ENCODE results near the gene GABRG3. TPM values are rescaled to one million over a fixed set of nuclear protein-coding genes. Genes with fewer than 3 reads are reported as not detected.

GABRG3 gene
- total and polyA plus RNA-seq, 2 donors (not counting 3 experiments of a cell fraction or from before 2014, with no cell fraction given), result not detected

- Histone ChIP-seq H3K9me1 (replicated peaks; ENCODE audit: control insufficient read depth, extremely low read depth, insufficient read depth, low read length) (no peaks in the 10 kb centered on the region), H4K20me1 (replicated peaks; ENCODE audit: control insufficient read depth, extremely low read depth, insufficient read depth, low read length) (no peaks in the 10 kb centered on the region), H3K4me1 (ENCODE audit: control insufficient read depth, extremely low read depth, insufficient read depth, low read length) (no peaks in the 10 kb centered on the region), H3K9me3 (replicated peaks; ENCODE audit: control insufficient read depth, insufficient read depth, low read length) (peaks cover 12% of the 10 kb centered on the region), H3K4me3 (replicated peaks in 1 of 3; ENCODE audit: insufficient read depth in 1 of 3, low read depth in 1 of 3, low read length in 3 of 3) (no peak overlapping the region), H3K27ac (ENCODE audit: insufficient read depth, low read depth, low read length) (no peak overlapping the region), H3K36me3 (ENCODE audit: control insufficient read depth in 2 of 2, extremely low read depth in 1 of 2, insufficient read depth in 2 of 2, low read length in 2 of 2) (no peaks in the 10 kb centered on the region), H3K9ac (replicated peaks; ENCODE audit: extremely low read depth, insufficient read depth, low read length) (no peak overlapping the region), H3K4me2 (ENCODE audit: insufficient read depth, low read length) (no peak overlapping the region), H3K27me3 (ENCODE audit: control insufficient read depth in 2 of 2, insufficient read depth in 2 of 2, low read length in 2 of 2) (no peaks in the 10 kb centered on the region), H3K79me2 (ENCODE audit: control insufficient read depth, insufficient read depth, low read length) (no peaks in the 10 kb centered on the region), H2AFZ (ENCODE audit: low read depth, low read length) (no peak overlapping the region)
- ChIA-PET CTCF (no interaction called here), POLR2A (no interaction called here)
- dilution Hi-C loops (cut with MboI; ENCODE audit: extremely low pct_ligation_motif_present, low sequenced_read_pairs) (no loop called here), intact Hi-C loops (cut with micrococcal nuclease) (no loop called here)
- TF ChIP-seq EZH2 (IDR thresholded peaks at IDR 0.05; ENCODE audit: borderline replicate concordance, low read depth, low read length, severe bottlenecking) (no peak), GATA2 (IDR thresholded peaks at IDR 0.05; ENCODE audit: insufficient read depth, insufficient read length, low read depth, low read length) (no peak), MYC (IDR thresholded peaks at IDR 0.05; ENCODE audit: low read depth, low read length) (no peak), FOS (IDR thresholded peaks at IDR 0.05; ENCODE audit: borderline replicate concordance, insufficient read depth, low read length) (no peak)
- no TSS peak for BruUV-seq (replicated peaks)
- no peak for FAIRE-seq
- DNase-seq (ENCODE audit: low read depth, low spot score), result no peak
Observed at GRCh38 chr15:27457766-27458165, 486.8 kb downstream of the GABRG3 start.

GRCh38 chr15:27458345-27459084 lies 487.5 kb downstream of the GABRG3 start:
- no peaks in the 10 kb centered on the region for H4K20me1 ChIP-seq (replicated peaks; ENCODE audit: control insufficient read depth, extremely low read depth, insufficient read depth, low read length)
- no peak overlapping the region for H3K27ac ChIP-seq (ENCODE audit: insufficient read depth, low read depth, low read length)
- intact Hi-C loops (cut with micrococcal nuclease) (no loop called here), dilution Hi-C loops (cut with MboI; ENCODE audit: extremely low pct_ligation_motif_present, low sequenced_read_pairs) (no loop called here)
- no peaks in the 10 kb centered on the region for H3K79me2 ChIP-seq (ENCODE audit: control insufficient read depth, insufficient read depth, low read length)
- H3K9me3 ChIP-seq (replicated peaks; ENCODE audit: control insufficient read depth, insufficient read depth, low read length), result peaks cover 14% of the 10 kb centered on the region
- no peak overlapping the region for H3K9ac ChIP-seq (replicated peaks; ENCODE audit: extremely low read depth, insufficient read depth, low read length)
- H3K9me1 ChIP-seq (replicated peaks; ENCODE audit: control insufficient read depth, extremely low read depth, insufficient read depth, low read length), result no peaks in the 10 kb centered on the region
- FAIRE-seq, result no peak
- no peaks in the 10 kb centered on the region for H3K4me1 ChIP-seq (ENCODE audit: control insufficient read depth, extremely low read depth, insufficient read depth, low read length)
- POLR2A ChIA-PET, result no interaction called here
- CTCF ChIA-PET, result no interaction called here
- H3K36me3 ChIP-seq (ENCODE audit: control insufficient read depth in 2 of 2, extremely low read depth in 1 of 2, insufficient read depth in 2 of 2, low read length in 2 of 2), result no peaks in the 10 kb centered on the region
- H3K4me3 ChIP-seq (replicated peaks in 1 of 3; ENCODE audit: insufficient read depth in 1 of 3, low read depth in 1 of 3, low read length in 3 of 3), result no peak overlapping the region
- TF ChIP-seq JUN (IDR thresholded peaks at IDR 0.05; ENCODE audit: borderline replicate concordance, insufficient read depth, insufficient read length, low read depth), result no peak
- no peak for DNase-seq (ENCODE audit: low read depth, low spot score)
- H2AFZ ChIP-seq (ENCODE audit: low read depth, low read length), result no peak overlapping the region
- H3K4me2 ChIP-seq (ENCODE audit: insufficient read depth, low read length), result no peak overlapping the region
- no TSS peak for BruUV-seq (replicated peaks)
- no peaks in the 10 kb centered on the region for H3K27me3 ChIP-seq (ENCODE audit: control insufficient read depth in 2 of 2, insufficient read depth in 2 of 2, low read length in 2 of 2)

All from endothelial cell of umbilical vein (primary cell).